Progenitor cell of endocrine pancreas (in vitro differentiated cells): ENCODE data around the gene C1orf21. TPM values are rescaled to one million over a fixed set of nuclear protein-coding genes. Genes with fewer than 3 reads are reported as not detected.

ENCODE experiments used
- DNase-seq: peaks from one replicate; pipeline ENCODE4 v3.0.0; 2021; ENCODE audit warnings: low spot score; ENCODE audit not compliant: unreplicated experiment
- H3K27ac Mint-ChIP-seq: 2 replicates; pipeline ENCODE4 v1.8.0; 2021; ENCODE audit warnings: mild to moderate bottlenecking, moderate library complexity, mixed read lengths
- H3K27me3 Mint-ChIP-seq: 2 replicates; pipeline ENCODE4 v1.8.0; 2021; ENCODE audit warnings: mixed read lengths
- H3K36me3 Mint-ChIP-seq: 2 replicates; pipeline ENCODE4 v1.8.0; 2022; ENCODE audit warnings: mixed read lengths; ENCODE audit not compliant: insufficient read depth
- H3K4me1 Mint-ChIP-seq: 2 replicates; pipeline ENCODE4 v1.8.0; 2021; ENCODE audit warnings: low read depth, mixed read lengths
- H3K4me3 Mint-ChIP-seq: 2 replicates; pipeline ENCODE4 v1.8.0; 2021; ENCODE audit warnings: low read depth, mild to moderate bottlenecking, moderate library complexity, mixed read lengths
- H3K9me3 Mint-ChIP-seq: 2 replicates; pipeline ENCODE4 v1.8.0; 2021; ENCODE audit warnings: low read depth, mixed read lengths
- total RNA-seq: library from RNA; stranded (reverse); gene quantifications from 2 replicates; pipeline ENCODE4 v1.2.1, GENCODE V29; 2021
- TF ChIP-seq, protein P1 (sequence below): fragments of 200-600 bp; sonication (generic); IDR thresholded peaks from one replicate; pipeline ENCODE4 v1.5.0; 2021; ENCODE audit warnings: antibody characterized with exemption, mild to moderate bottlenecking; ENCODE audit not compliant: unreplicated experiment

C1orf21 gene
- total RNA-seq, 1 donor from 2014 or later: 10.0 TPM

GRCh38 chr1:184404727-184405027 lies 17.8 kb downstream of the C1orf21 start:
- no peak for DNase-seq
- Mint-ChIP-seq H3K27me3 (no peaks in the 10 kb centered on the region), H3K4me1 (peaks cover 23% of the 10 kb centered on the region), H3K9me3 (no peaks in the 10 kb centered on the region), H3K27ac (no peak overlapping the region), H3K4me3 (no peak overlapping the region), H3K36me3 (no peaks in the 10 kb centered on the region)
- TF ChIP-seq, protein P1, sequence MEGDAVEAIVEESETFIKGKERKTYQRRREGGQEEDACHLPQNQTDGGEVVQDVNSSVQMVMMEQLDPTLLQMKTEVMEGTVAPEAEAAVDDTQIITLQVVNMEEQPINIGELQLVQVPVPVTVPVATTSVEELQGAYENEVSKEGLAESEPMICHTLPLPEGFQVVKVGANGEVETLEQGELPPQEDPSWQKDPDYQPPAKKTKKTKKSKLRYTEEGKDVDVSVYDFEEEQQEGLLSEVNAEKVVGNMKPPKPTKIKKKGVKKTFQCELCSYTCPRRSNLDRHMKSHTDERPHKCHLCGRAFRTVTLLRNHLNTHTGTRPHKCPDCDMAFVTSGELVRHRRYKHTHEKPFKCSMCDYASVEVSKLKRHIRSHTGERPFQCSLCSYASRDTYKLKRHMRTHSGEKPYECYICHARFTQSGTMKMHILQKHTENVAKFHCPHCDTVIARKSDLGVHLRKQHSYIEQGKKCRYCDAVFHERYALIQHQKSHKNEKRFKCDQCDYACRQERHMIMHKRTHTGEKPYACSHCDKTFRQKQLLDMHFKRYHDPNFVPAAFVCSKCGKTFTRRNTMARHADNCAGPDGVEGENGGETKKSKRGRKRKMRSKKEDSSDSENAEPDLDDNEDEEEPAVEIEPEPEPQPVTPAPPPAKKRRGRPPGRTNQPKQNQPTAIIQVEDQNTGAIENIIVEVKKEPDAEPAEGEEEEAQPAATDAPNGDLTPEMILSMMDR: no peak

DNA sequence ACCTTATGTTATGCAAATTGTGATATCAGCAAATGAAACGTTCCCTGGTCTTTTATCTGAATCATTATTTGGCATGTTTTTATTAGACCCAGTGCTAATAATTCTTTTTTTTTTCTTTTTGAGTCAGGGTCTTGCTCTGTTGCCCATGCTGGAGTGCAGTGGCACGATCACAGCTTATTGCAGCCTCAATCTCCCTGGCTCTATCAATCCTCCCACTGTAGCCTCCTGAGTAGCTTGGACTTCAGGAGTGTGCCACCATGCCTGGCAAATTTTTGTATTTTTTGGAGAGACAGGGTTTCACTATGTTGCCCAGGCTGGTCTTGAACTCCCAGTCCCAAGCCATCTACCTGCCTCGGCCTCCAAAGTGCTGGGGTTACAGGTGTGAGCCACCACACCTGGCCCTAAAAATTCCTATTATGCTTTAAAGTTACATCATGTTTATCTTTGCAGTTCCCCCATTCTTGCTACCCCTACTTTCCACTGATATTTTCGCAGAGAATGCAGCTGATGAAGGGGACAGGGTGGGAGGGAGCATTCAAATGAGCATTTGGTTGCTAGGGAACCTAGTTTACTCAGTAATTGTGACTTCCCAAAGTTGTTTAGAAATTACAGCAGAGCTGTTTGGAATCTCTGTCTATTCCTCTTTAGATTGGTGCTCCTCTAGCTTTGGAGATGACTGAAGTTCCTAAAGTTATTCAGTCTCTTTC lies 18.4 kb downstream of the C1orf21 start:
- peaks cover 23% of the 10 kb centered on the region for H3K4me1 Mint-ChIP-seq
- no peaks in the 10 kb centered on the region for H3K36me3 Mint-ChIP-seq
- H3K27ac Mint-ChIP-seq: no peak overlapping the region
- no peaks in the 10 kb centered on the region for H3K27me3 Mint-ChIP-seq
- TF ChIP-seq, protein P1: no peak
- H3K4me3 Mint-ChIP-seq: no peak overlapping the region
- DNase-seq: no peak
- H3K9me3 Mint-ChIP-seq: no peaks in the 10 kb centered on the region

GRCh38 chr1:184405801-184406142 lies 18.9 kb downstream of the C1orf21 start:
- Mint-ChIP-seq H3K27me3 (no peaks in the 10 kb centered on the region), H3K27ac (no peak overlapping the region), H3K36me3 (no peaks in the 10 kb centered on the region), H3K4me3 (no peak overlapping the region), H3K4me1 (peaks cover 23% of the 10 kb centered on the region), H3K9me3 (no peaks in the 10 kb centered on the region)
- TF ChIP-seq, protein P1: no peak
- DNase-seq: no peak

DNA sequence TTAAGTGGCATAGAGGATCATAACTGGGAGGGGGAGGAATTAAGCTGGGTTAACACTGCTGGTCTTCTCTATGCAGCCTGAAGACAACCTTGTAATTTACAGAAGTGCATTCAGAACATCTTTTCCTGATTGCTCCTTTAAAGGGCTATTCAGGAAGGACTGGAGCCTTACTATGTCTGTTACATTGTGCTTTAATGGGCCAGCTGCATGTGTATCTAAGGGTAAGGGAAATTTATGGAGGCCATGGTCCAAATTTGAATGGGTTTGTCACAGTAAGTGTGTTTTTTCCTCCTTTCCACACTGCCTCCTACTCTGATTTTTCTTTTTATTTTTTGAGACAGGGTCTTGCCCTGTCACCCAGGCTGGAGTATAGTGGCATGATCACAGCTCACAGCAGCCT lies 19.6 kb downstream of the C1orf21 start:
- TF ChIP-seq, protein P1: no peak
- no peak overlapping the region for H3K27ac Mint-ChIP-seq
- no peak overlapping the region for H3K4me3 Mint-ChIP-seq
- H3K27me3 Mint-ChIP-seq: no peaks in the 10 kb centered on the region
- no peak for DNase-seq
- no peaks in the 10 kb centered on the region for H3K36me3 Mint-ChIP-seq
- peaks cover 23% of the 10 kb centered on the region for H3K4me1 Mint-ChIP-seq
- no peaks in the 10 kb centered on the region for H3K9me3 Mint-ChIP-seq

DNA sequence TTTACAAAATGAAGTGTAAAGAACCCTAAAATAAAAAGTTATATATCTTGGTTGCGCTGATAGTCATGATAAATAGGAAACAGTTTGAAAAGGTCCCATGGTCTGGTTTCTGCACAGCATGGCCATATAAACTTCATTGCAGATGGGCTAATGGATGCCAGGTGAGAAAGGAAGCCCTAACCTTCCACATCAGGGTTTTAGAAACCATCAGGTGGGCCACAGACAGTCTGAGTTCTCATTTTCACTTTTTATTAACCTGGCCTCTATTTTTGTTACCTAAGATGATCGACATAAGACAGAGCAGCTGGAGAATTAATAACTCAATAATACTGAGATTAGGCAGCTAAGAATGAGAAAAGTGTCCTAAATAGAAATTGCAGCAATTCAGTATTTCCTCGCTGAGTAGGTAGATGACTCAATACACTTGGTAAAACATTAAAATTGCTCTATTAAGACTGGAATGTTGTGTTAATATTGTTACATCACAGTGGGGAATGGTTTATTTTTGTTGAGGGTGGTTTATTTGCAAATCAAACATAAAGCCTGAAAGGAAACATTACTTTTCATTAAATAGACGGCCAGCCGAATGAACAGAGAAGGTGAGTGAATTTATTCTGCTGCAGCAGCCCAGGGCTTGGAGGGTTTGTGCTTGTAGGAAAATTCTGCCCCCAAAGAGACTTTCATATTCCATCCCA lies 21.1 kb downstream of the C1orf21 start:
- H3K9me3 Mint-ChIP-seq: no peaks in the 10 kb centered on the region
- no peak overlapping the region for H3K4me3 Mint-ChIP-seq
- TF ChIP-seq, protein P1: no peak
- no peak for DNase-seq
- H3K36me3 Mint-ChIP-seq: no peaks in the 10 kb centered on the region
- no peak overlapping the region for H3K27ac Mint-ChIP-seq
- peaks cover 23% of the 10 kb centered on the region for H3K4me1 Mint-ChIP-seq
- no peaks in the 10 kb centered on the region for H3K27me3 Mint-ChIP-seq
